ENCODE results near the gene ZNF718. TPM values are rescaled to one million over a fixed set of nuclear protein-coding genes. Genes with fewer than 3 reads are reported as not detected.
"Not testable (repeated sequence)": the region's sequence is repeated elsewhere in the genome, so short reads cannot be mapped to it uniquely, and the experiment has no call there.

The ZNF718 gene
- total RNA-seq, result 10 to 100 TPM in 2 of 4 donors, 1 to 10 TPM in 2; 3.4 to 20.5 (median 10.1) TPM

DNA sequence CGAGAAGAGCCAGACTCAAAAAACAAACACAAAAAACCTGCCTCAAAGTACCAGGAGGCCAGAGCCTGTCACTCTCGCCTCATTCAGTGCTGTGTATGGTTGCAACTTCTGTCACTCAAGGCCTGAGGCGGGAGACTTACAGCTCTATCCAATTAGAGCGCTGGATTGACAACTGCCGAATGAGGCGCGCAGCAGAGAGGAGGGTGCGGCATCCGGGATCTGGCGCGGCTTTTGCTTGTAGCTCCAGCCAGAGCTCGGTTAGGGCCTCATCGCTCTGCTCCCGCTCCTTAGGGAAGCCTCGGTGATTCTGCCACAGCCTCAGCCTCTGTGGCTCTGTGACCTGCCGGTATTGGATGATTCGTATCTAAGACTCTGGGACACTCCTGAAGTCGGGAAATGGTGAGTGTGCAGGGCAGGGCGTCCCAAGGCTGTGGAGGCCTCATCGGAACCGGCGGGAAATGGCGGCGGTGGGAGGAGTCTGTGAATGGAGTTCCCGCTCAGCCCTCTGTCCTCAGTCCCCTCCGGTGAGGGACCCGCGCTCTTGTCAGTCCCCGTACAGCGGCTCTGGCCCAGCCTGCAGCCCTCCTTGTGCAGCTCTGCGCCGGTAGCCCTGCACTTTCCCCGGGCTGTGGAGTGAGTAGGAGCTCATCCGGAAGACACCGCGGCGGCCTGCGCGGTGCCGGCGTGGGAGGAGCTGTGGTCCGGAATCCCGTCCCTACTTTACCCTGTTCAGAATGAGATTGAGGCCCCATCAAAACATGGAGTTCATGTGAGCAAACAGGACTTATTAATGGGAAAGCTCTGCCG is at the start of gene ZNF718:
TSS of gene ZNF718 (plus strand) at position 227 of the 807 bp plus-strand sequence. CDS start at position 397, 170 bp downstream.
- peak within 1 kb of the TSS; percentile 96 for H3K27ac ChIP-seq
- peak within 1 kb of the TSS; percentile 90 for H3K4me3 ChIP-seq
- H3K36me3 ChIP-seq, result peaks cover 16% of the 10 kb centered on the region
- H3K4me1 ChIP-seq, result peaks cover 17% of the 10 kb centered on the region
- H3K27me3 ChIP-seq, result no peaks in the 10 kb centered on the region
- 0% methylated on average over 9 of the region's 44 CpGs for WGBS
- peak; percentile 96 for DNase-seq (ENCODE audit: low spot score in 2 of 2)
- TF ChIP-seq EP300 (IDR thresholded peaks at IDR 0.05) (no peak), POLR2A (IDR thresholded peaks at IDR 0.05) (peak in 1 of 2 donors; percentile 55), POLR2AphosphoS5 (IDR thresholded peaks at IDR 0.05) (peak in 2 of 3 donors; percentile 70 to 71)
- TF ChIP-seq, protein P1, sequence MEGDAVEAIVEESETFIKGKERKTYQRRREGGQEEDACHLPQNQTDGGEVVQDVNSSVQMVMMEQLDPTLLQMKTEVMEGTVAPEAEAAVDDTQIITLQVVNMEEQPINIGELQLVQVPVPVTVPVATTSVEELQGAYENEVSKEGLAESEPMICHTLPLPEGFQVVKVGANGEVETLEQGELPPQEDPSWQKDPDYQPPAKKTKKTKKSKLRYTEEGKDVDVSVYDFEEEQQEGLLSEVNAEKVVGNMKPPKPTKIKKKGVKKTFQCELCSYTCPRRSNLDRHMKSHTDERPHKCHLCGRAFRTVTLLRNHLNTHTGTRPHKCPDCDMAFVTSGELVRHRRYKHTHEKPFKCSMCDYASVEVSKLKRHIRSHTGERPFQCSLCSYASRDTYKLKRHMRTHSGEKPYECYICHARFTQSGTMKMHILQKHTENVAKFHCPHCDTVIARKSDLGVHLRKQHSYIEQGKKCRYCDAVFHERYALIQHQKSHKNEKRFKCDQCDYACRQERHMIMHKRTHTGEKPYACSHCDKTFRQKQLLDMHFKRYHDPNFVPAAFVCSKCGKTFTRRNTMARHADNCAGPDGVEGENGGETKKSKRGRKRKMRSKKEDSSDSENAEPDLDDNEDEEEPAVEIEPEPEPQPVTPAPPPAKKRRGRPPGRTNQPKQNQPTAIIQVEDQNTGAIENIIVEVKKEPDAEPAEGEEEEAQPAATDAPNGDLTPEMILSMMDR (IDR thresholded peaks at IDR 0.05), result no peak
- no peaks in the 10 kb centered on the region for H3K9me3 ChIP-seq

DNA sequence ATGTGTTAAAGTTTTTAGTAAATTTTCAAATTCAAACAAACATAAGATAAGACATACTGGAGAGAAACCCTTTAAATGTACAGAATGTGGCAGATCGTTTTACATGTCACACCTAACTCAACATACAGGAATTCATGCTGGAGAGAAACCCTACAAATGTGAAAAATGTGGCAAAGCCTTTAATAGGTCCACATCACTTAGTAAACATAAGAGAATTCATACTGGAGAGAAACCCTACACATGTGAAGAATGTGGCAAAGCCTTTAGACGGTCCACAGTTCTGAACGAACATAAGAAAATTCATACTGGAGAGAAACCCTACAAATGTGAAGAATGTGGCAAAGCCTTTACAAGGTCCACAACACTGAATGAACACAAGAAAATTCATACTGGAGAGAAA is 38.4 kb upstream of the ZNF718 start:
- Histone ChIP-seq H3K36me3 (peaks cover 57% of the 10 kb centered on the region), H3K4me3 (no peak overlapping the region), H3K27ac (no peak overlapping the region), H3K27me3 (no peaks in the 10 kb centered on the region), H3K9me3 (peaks cover 80% of the 10 kb centered on the region), H3K4me1 (no peaks in the 10 kb centered on the region)
- DNase-seq (ENCODE audit: low spot score in 2 of 2), result no peak
- TF ChIP-seq EP300 (IDR thresholded peaks at IDR 0.05) (no peak), POLR2AphosphoS5 (IDR thresholded peaks at IDR 0.05) (no peak), POLR2A (IDR thresholded peaks at IDR 0.05) (no peak)
- TF ChIP-seq, protein P1 (IDR thresholded peaks at IDR 0.05), result no peak
- 95% methylated on average over 3 of the region's 3 CpGs for WGBS

DNA sequence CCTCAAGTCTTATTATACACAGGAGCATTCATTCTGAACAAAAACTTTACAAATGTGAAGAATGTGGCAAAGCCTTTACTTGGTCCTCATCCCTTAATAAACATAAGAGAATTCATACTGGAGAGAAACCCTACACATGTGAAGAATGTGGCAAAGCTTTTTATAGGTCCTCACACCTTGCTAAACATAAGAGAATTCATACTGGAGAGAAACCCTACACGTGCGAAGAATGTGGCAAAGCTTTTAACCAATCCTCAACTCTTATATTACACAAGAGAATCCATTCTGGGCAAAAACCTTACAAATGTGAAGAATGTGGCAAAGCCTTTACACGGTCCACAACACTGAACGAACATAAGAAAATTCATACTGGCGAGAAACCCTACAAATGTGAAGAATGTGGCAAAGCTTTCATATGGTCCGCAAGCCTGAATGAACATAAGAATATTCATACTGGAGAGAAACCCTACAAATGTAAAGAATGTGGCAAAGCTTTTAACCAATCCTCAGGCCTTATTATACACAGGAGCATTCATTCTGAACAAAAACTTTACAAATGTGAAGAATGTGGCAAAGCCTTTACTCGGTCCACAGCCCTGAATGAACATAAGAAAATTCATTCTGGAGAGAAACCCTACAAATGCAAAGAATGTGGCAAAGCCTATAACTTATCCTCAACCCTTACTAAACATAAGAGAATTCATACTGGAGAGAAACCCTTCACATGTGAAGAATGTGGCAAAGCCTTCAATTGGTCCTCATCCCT is 37.6 kb upstream of the ZNF718 start:
- DNase-seq (ENCODE audit: low spot score in 2 of 2); H3K27me3 ChIP-seq; H3K4me3 ChIP-seq; H3K4me1 ChIP-seq; H3K27ac ChIP-seq: not testable (repeated sequence)
- H3K36me3 ChIP-seq, result peaks cover 49% of the 10 kb centered on the region
- peaks cover 87% of the 10 kb centered on the region for H3K9me3 ChIP-seq
- WGBS, result 93% methylated on average over 7 of the region's 7 CpGs

DNA sequence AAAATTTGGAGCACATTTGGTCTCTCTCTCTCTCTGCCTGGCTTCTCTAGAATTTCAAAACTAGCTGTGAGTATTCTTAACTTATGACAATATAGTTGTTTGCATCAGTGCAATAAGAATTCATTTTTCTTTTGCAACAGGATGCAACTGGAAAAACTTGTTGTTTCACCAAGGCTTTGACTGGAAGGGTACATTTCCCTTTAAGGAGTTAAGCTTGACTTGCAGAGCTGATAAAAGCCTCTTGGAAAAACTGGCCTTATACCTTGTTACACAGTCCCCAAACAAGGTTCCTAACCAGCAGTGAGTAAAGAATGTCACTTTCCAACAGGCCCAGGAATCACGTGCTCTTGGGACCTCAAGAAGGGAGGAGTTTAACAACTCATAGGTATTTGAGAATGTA is 25.9 kb upstream of the ZNF718 start:
- no peak for DNase-seq (ENCODE audit: low spot score in 2 of 2)
- TF ChIP-seq, protein P1 (IDR thresholded peaks at IDR 0.05), result no peak
- TF ChIP-seq EP300 (IDR thresholded peaks at IDR 0.05) (no peak), POLR2AphosphoS5 (IDR thresholded peaks at IDR 0.05) (no peak), POLR2A (IDR thresholded peaks at IDR 0.05) (no peak)
- Histone ChIP-seq H3K27ac (no peak overlapping the region), H3K9me3 (peaks cover 74% of the 10 kb centered on the region), H3K27me3 (no peaks in the 10 kb centered on the region), H3K4me1 (no peaks in the 10 kb centered on the region), H3K4me3 (no peak overlapping the region), H3K36me3 (peaks cover 3% of the 10 kb centered on the region)
- 94% methylated on average over 1 of the region's 1 CpG for WGBS

DNA sequence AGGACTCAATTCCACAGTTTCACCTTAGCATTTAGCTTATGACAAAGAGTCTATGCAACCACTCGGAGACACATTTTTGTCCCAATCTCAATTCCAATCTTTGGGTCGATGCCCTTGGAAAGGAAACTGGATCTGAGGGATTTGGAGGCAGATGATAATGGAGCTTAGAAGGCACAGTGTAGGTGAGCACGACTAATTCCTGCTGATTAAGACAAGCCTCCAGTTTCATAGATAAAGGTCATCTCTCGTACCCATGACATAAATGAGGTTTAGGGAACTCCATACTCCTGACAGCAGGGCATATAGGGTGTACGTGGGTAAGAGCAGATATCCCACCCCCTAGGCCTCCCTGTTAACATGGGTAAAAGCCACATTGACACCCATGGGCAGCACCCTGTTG is 24.4 kb upstream of the ZNF718 start:
- 84% methylated on average over 5 of the region's 5 CpGs for WGBS
- Histone ChIP-seq H3K36me3 (peaks cover 3% of the 10 kb centered on the region), H3K27me3 (no peaks in the 10 kb centered on the region), H3K27ac (no peak overlapping the region), H3K9me3 (peaks cover 62% of the 10 kb centered on the region), H3K4me3 (no peak overlapping the region), H3K4me1 (no peaks in the 10 kb centered on the region)
- TF ChIP-seq POLR2AphosphoS5 (IDR thresholded peaks at IDR 0.05) (no peak), POLR2A (IDR thresholded peaks at IDR 0.05) (no peak), EP300 (IDR thresholded peaks at IDR 0.05) (no peak)
- TF ChIP-seq, protein P1 (IDR thresholded peaks at IDR 0.05), result no peak
- no peak for DNase-seq (ENCODE audit: low spot score in 2 of 2)
